GM18868 (cell line): Measurements from ENCODE around the gene TOB1.

Experiments used
- ATAC-seq: cut with Tn5 transposase; IDR thresholded peaks from one replicate; pipeline ENCODE4 v1.9.1; 2021; ENCODE audit warnings: mild to moderate bottlenecking, moderate library complexity; ENCODE audit not compliant: unreplicated experiment

TOB1 gene

DNA sequence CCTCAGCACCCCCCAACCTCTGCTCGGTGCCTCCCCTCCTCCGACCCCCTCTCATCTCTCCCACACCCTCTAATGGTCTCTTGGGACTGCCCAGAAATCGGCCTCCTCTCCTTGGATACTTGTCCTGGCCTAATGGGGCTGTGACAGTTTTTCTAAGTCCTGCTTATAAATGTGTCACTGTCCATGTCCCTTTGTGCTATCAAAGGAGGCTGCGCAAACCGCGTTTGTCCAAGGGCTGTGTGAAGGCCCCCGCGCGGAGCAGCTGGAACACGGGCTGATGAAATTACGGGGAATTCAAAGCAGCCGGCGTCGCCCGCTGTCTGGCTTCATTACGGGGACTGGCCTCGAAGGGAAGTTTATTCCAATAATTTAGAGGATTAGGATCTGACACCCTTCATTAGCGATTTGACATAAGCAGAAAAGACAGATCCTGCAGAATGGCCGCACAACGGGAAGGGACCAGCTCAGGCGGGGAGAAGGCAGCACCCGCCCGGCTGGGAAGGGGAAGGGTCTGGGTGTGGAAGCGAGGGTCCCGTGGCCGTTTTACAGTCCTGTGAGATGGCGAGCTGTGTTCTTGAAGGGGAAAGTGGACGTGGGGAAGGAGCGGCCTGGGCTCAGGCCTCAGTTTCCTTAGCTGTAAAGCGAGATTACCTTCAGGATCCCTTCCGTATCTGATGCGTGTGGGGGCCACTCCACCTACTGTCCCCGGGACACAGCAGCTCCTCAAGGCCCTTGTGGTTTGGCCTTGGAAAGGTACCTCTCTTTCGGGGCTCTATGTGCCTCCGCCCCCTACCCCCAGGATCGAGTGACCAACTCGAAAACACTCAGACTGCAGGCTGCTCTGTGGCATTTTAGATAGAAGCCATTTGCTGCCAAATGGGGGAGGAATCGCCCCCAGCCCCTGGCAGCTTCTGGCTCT, 32.4 kb downstream of the TOB1 start:
- no peak for ATAC-seq

GRCh38 chr17:50832864-50833381, 33.2 kb downstream of the TOB1 start:
- ATAC-seq = no peak

GRCh38 chr17:50832267-50832863, 33.8 kb downstream of the TOB1 start:
- ATAC-seq = no peak

DNA sequence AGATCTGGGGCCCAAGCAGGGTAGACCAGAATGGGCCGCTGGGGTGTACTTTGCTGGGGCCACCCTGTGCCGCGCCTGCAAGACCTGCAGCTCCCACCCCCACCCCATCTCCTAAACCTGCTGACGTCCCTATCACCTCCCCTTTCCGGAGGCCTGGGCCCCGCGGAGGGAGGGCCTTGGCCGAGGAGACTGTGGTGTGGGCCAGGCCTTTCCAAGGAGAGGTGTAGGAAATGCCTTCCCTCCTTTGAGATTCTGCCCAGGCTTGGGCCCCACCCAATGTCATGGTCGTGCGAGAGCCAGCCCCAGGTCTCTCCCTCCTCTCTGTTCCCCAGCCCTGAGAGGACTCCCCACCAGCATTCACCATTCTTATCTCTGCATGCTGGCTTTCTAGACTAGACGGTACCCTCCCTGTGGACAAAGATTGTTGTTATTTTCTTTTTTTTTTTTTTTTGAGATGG, 34.7 kb downstream of the TOB1 start:
- no peak for ATAC-seq

GRCh38 chr17:50830994-50831393, 35.2 kb downstream of the TOB1 start:
- no peak for ATAC-seq

DNA sequence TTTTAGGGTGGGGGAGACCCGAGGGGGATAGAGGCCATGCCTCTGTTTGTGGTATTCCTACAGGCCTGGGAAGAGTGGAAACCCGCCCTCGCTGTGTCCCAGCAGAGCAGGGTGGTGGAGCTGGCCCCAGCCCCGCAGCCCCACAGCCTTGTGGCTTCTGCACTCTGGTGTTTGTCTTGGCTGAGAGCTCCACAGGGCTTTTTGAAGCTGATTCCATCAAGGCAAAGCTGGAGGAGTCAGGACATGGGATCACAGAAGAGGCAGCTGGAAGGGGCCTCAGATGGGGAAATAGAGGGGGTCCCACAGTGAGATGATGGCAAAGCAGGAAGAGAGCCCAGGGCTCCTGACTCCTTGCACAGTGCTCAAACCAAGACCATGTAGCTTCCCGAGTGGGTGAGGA, 35.8 kb downstream of the TOB1 start:
- no peak for ATAC-seq

- ATAC-seq = no peak
Measured at GRCh38 chr17:50829332-50829731, 36.8 kb downstream of the TOB1 start.

DNA sequence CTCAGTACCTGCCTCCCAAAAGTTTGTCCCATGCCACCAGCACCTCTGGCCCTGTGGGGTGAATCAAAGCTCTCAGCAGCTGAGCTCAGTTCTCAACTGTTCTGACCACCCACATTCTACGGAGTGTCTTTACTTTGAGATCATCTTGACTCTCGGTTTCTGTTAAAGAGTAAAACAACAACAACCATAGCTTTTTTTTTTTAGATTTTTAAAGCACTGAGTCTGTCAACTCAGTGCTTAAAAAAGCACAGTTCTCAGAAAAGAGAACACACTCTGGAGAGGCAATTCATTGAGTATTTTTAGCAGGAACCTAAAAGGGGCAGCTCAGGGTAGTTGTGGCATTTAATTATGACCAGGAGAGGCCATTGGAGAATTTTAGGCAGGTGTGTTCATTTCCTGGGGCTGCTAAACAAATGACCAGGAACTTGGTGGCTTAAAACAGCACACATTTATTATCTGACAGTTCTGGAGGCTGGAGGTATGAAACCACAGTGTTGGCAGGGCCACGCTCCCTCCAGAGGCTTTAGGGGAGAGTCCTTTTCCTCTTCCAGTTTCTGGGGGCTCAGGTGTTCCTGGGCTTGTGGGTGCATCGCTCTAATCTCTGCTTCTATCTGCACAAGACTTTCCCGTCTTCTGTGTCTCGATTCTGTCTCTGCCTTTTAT, 37.5 kb downstream of the TOB1 start:
- peak; percentile 79 for ATAC-seq

GRCh38 chr17:50825188-50825587, 41.0 kb downstream of the TOB1 start:
- no peak for ATAC-seq

DNA sequence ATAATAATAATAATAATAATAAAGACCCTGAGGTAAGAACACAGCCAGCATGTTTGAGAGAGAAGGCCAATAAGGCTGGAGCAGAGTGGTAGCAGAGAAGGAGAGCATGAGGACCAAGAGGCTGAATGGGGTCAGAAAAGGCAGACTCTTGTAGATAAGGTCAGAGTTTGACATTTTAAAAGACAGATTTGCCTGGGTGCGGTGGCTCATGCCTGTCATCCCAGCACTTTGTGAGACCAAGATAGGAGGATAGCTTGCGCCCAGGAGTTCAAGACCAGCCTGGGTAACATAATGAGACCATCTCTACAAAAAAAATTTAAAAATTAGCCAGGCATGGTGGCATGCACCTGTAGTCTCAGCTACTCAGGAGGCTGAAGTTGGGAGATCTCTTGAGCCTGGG, 41.7 kb downstream of the TOB1 start:
- ATAC-seq = no peak

GRCh38 chr17:50822550-50822949, 43.6 kb downstream of the TOB1 start:
- no peak for ATAC-seq

- ATAC-seq = no peak
Measured at GRCh38 chr17:50820651-50821050, 45.5 kb downstream of the TOB1 start.

DNA sequence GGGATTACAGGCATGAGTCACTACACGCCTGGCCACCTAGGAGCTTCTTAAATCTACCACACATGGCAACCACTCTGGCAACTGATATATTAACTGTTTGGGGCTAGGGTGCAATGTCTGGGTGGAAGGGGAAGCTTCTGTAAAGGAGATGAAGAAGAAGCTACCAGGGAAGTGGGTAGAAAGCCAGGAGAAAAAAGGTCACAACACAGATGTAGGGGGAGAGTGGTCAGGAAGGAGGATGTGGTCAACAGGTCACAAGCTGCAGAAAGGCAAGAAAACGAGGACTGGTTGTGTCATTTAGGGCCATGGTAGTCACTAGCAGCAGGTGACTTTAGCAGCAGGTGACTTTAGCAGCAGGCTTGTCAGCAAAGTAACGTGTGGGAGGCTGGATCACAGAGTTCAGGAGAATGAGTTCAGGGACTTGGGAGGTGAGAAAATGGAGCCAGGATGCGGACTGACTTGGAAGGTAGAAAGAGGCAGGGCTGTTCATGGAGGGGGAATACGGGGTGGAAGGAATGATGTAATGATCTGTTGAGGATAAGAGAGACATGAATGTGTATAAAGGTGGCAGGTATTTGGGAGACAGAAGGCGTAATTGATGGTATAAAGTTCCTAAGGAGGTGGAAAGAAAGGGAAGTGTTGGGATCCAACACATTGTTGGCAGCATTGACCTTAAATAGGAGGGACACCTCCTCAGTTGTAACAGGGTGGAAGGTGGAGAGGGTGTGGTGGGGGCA, 47.1 kb downstream of the TOB1 start:
- ATAC-seq = no peak

DNA sequence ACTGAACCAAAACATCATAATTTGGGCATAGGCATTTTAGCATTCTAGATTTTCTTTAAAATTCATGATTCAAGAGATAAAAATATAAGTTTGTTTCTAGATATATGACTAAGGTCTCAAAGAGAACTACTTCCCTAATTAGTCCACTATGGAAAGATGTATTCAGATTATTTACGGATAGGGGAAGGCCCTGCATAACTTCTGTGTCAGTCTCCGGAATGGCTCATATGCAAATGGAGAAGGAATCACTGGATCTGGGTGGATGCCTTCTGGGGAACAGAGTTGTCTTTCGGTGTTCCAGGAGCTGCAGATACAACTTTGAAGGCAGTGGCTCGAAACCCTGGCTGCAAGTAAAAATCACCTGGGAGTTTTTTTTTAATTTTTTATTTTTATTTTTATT, 47.9 kb downstream of the TOB1 start:
- no peak for ATAC-seq

GRCh38 chr17:50817838-50818237, 48.3 kb downstream of the TOB1 start:
- no peak for ATAC-seq

GRCh38 chr17:50816771-50817751, 49.1 kb downstream of the TOB1 start:
- ATAC-seq = no peak

- no peak for ATAC-seq
Measured at GRCh38 chr17:50816271-50816670, 49.9 kb downstream of the TOB1 start.

DNA sequence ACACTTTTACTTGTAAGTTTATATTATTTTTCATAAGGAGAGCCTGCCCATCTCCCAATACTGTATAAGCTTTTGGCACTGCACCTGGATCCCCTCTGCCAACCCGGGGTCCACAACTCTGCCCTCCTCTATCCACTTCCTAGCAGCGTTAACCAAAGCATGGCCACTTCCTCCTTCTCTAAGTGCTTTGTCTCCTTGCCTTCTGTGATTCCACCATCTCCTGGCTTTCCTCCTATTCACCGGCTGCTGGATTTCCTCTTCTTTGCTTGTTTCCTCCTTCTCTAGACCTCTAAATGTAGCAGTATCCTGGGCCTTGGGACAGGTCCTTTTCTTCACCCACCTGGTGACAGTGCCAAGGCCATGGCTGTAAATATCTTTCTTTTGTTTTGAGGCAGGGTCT, 50.8 kb downstream of the TOB1 start:
- no peak for ATAC-seq

DNA sequence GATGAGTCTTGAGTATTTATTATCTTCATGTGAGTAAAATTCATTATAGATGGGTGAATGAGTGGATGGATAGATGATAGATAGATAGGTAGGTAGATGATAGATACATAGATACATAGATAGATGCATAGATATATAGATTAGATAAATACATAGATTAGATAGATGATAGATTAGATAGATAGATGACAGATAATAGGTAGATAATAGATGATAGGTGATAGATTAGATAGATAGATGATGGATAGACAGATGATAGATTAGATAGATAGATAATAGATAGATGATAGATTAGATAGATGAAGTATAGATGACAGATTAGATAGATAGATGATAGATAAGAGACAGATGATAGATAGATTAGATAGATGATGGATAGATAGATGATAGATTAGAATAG, 52.6 kb downstream of the TOB1 start:
- no peak for ATAC-seq
